HG03108 (cell line): ENCODE measurements around the gene RPL28.

Experiments
- ATAC-seq: cut with Tn5 transposase; IDR thresholded peaks from one replicate; pipeline ENCODE4 v1.9.1; 2021; ENCODE audit warnings: moderate library complexity; ENCODE audit not compliant: unreplicated experiment

RPL28 gene

DNA sequence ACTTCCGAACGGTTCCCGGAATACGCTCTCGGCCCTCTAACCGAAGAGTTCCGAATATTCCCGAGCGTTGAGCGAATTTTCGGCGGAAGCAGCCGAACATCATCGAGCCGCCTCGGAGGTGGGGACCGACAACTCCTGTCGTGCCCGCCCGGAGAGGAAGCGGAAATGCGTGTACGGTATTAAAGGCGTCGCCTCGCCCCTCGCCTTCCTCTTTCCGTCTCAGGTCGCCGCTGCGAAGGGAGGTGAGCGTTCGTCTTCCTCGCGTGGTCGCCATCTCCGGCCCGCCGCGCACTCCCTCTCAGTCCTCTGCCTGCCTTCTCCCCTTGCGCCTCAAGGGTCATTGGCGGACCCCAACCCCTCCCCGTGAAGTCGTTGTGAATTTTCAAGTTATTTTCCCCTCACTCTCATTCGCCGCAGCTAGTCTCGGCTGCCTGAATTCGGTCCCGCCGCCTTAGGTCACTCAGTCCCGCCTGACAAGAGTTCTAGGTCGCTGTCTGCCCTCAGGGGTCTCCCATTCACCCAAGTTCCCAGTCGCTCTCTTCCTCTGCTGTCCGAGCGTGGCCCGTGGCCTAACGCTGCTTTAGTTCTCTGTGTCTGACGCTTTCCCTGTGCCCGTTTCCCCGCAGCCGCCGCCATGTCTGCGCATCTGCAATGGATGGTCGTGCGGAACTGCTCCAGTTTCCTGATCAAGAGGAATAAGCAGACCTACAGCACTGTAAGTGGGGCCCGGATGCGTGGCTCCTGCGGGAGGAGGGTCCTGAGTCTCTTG lies at the start of gene RPL28:
TSS of gene RPL28 (plus strand) at position 209 of the 769 bp plus-strand sequence. CDS start at position 635, 426 bp downstream.
- peak; percentile 53 for ATAC-seq

DNA sequence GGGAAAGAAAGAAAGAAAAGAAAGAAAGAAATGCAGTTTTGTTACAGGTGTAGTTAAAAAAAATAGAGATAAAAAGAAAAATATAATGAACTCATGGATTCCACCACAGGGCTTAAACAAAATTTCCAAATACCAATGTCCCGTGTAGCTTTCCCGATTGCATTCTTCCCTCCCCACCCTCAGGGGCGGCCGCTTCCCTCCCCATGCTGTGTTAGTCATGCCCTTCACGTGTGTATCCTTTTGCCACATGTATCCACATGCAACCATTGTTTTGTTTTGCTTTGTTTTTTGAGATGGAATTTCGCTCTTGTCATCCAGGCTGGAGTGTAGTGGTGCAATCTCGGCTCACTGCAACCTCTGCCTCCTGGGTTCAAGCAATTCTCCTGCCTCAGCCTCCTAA lies 49.6 kb upstream of the RPL28 start:
- no peak for ATAC-seq

DNA sequence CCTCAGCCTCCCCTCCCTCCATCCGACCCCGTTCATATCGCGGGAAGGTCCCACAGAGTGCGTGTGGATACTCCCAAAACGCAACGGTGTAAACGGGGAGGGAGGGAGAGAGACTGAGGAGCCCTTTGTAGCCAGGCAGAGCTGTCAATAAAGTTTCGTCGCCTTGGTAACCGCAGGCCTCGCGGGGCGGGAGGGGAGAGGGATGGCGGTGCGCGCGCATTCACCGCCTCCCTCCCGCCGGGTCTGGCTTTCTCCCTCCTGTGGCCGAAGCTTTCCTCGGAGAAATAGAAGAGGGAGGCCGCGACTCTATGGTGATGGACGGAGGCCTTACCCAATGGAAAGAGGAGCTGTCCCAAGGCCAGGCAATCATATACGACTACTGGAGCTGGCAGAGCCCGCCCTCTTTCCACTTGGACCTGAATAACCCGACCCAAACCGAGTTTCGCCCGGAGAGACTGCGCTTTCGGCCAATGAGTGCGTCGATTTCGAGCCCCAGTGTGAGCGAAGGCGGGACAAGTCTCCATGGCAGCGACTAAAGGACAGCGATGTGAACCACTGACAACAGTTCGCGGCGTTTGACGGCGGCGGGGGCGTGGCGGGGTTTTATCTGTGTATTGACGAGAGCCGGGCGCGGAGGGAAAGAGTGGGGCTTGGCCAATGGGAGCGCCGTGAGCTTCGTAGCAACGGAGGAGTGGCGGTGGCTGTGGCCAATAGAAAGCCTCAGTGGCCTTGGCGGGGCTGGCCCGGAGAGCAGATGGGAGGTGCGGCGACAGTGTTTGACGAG lies 46.4 kb upstream of the RPL28 start, which contains the start of gene KMT5C:
TSS of gene KMT5C (plus strand) at position 772 of the 784 bp plus-strand sequence. CDS start 2,061 bp downstream, outside the sequence.
- peak; percentile 73 for ATAC-seq

DNA sequence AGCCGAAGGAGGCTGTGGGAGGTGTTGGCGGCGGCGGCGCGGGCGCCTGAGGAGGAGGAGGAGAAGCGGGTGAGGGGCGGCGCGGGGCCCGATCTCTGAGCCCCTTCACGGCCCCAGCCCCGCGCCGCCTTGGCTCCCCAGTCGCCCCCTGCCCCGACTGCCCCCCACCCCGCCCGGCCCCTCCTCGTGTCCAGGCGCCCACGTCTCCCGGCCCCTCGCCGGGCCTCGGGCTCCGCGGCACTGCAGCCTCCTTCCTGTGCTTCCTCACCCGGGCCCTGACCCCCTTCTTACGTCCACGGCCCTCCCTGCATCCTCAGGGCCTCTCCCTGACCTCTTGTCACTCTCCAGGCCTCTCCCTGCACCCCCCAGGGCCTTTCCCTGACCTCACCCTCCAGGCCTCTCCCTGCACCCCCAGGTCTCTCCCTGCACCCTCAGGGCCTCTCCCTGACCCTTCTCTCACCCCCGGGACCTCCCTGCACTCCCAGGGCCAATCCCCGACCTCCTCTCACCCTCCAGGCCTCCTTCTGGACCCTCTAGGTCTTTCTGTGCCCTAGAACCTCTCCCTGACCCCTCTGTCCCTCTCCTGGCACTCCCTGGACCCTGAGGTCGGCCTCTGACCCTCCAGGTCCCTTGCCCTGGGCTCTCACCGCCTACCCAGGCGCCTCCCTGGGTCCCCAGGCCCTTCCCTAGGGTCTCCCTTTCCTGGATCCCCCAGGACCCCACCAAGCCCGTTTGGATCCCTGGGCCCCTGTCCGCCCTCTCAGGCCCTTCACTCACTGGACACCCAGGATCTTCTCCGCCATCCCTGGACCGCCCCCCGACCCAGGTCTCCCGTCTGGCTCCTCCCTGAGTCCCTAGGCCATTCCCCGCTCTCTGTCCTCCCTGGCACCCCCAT lies 45.6 kb upstream of the RPL28 start:
- ATAC-seq: no peak

DNA sequence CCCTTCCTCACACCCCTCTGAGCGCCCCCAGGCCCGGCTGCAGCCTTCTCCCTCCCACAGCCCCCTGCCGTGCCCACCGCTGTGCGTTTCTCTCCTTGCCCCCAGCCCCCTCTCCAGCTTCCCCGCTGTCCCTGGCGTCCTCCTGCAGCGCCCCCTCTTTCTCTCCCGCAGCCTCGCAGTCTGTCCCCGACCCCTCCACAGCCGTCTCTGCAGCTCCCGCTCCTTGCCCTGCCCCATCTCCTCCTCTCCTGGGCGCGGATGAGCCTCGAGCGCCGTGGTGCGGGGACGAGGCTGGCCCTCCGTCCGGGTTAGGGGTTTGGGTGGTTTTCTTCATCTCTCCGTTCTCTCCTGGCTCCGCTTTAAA lies 45.0 kb upstream of the RPL28 start:
- ATAC-seq: no peak

DNA sequence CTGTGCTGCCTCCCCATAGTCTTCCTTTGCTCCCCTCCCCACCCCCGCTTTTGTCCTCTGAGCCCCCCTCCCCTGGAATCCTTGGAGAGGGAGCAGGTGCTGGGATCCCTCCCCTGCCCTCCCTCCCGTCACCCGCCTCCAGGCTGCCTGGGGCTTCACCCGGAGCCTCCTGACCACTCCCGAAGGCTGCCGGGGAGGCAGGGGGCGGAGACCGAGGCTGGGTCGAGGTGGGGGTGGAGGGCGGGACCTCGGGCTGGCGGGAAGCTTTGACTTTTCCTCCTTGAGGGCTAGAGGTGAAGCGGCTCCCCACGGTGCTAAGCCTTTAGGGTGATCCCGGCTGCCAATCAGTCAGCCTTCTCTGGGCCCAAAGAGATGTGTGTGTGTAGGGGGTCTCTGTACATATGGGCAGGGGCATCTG lies 44.6 kb upstream of the RPL28 start:
- ATAC-seq: no peak

DNA sequence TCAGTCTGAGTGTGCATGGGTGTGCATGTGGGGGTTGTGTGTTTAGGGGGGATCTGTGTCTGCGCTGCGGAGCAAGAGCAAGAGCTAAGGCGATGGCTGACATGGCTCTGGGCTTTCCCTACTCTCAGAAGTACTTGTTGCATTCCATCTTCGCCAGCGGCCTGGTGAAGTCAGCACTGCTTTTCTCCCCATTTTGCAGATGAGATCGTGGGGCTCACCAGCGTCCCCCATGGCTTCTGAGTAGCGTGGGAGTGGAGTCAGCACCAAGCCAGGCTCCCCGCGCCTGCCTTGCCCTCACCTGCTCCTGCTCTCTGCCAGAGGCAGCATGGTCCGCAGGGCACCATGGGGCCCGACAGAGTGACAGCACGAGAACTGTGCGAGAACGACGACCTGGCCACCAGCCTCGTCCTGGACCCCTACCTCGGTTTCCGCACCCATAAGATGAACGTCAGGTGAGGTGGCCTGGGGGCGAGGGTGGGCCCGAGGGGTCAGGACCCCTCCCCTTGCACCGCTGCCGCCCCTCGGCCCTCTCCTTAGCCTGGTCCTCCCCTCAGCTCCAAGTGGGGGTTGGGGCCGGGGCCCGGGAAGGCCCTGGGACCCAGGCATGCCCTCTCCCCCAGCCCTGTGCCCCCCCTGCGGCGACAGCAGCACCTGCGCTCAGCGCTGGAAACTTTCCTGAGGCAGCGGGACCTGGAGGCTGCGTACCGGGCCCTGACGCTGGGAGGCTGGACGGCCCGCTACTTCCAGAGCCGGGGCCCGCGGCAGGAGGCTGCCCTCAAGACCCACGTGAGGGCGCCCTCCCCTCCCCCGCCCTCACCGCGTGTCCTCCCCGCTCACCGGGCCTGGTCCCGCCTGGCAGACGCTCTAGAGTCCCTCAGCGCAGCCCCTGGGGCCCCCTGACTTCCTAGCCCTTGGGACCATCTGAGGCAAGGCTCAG lies 43.9 kb upstream of the RPL28 start:
- no peak for ATAC-seq

DNA sequence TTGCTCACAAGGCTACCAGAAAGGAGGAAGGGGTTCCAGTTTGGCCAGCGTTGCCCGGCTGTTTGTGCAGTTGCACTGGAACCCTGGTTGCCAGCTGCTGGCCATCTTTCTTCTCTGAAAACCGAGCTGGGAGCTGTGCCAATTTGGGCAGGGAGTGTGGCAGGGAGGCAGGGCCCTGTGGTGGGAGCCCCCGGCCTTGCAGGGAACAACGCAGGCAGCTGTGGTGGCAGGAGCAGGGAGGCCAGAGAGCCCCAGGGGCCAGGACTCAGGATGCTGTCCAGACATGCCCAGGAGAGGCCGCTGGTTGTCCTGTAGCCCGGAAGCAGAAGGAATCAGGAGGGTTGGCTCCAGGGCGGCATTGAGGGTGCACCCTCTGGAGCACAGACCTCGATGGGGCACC lies 41.3 kb upstream of the RPL28 start:
- ATAC-seq: no peak

DNA sequence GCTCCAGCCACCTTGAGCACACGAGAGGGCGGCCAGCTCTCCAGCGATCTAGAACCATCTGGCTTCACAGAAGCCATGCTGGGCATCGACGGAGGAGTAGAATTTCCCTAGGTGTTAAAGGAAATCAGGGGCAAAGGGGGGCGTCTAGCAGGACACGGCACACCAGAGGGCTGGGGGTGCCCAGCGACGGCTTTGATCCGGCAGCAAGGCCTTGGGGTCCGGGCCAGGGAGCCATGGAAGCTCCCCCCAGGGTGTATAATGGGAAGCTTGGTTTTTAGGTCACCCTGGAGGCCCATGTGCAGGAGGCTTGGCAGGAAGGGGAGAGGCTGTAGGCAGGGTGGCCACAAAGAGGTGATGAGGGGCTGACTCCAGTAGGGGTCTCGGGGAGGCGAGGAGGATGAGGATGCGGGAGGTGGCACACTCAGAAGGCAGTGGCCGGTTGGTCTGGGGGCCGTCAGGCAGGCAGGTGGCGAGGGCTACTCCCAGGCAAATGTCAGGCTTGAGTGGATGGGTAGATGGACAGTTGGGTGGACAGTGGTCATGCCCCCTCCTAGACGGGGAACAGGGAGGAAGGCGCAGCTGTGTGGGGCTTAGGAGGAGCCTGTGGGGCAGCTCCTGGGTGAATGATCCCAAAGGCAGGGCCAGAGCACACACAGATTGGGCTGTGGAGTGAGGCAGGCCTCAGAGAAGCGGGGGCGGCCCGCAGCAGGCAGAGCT lies 40.5 kb upstream of the RPL28 start:
- ATAC-seq: no peak

DNA sequence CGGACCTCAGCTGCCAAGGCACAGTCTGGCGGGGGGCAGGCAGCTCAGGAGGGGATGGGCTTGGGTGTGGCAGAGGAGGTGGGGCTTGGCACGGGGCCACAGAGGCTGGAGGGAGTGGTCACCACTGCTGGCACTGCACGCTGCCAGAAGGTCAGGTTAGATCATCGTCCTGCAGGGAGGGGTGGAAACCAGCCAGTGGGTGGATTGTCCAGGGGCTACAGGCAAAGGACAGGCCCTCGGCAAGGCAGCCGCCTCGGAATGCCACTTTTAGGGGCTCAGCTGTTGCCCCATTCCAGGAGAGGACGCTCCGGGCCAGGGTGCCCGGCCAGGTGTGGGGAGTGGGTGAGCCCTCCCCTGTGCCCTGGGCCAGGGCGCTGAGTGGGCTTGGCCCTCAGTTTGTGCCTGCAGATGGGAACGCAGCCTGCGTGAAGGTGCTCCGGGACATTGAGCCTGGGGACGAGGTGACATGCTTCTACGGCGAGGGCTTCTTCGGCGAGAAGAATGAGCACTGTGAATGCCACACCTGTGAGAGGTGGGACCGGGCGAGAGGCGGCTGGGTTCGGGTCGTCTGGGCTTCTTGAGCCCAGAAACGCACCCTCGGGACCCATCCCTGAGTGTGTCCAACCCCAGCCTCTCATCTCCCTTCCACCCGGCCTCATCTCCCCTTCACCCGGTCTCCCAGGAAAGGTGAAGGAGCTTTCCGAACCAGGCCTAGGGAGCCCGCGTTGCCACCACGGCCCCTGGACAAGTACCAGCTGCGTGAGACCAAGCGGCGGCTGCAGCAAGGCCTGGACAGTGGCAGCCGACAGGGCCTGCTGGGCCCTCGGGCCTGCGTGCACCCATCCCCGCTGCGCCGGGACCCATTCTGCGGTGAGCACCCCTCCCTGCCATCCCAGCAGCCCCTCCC lies 39.7 kb upstream of the RPL28 start:
- ATAC-seq: no peak

DNA sequence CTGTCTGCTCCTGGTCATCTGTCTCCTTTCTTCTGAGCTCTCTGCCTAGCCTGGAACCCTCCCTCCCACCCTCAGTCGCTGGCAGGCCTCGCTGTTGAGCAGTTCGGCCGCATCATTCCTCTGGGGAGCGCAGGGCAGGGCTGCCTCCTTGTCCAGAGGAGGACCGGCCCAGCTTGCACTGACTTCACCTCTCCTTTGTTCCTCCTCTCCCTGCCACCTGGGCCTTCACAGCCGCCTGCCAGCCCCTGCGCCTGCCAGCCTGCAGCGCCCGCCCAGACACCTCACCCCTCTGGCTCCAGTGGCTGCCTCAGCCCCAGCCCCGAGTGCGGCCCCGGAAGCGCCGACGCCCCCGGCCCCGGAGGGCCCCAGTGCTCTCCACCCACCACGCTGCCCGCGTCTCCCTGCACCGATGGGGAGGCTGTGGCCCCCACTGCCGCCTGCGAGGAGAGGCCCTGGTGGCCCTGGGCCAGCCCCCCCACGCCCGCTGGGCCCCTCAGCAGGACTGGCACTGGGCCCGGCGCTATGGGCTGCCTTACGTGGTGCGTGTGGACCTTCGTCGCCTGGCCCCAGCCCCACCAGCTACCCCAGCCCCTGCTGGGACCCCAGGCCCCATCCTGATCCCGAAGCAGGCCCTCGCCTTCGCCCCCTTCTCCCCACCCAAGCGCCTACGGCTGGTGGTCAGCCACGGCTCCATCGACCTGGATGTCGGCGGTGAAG lies 38.8 kb upstream of the RPL28 start:
- ATAC-seq: no peak

DNA sequence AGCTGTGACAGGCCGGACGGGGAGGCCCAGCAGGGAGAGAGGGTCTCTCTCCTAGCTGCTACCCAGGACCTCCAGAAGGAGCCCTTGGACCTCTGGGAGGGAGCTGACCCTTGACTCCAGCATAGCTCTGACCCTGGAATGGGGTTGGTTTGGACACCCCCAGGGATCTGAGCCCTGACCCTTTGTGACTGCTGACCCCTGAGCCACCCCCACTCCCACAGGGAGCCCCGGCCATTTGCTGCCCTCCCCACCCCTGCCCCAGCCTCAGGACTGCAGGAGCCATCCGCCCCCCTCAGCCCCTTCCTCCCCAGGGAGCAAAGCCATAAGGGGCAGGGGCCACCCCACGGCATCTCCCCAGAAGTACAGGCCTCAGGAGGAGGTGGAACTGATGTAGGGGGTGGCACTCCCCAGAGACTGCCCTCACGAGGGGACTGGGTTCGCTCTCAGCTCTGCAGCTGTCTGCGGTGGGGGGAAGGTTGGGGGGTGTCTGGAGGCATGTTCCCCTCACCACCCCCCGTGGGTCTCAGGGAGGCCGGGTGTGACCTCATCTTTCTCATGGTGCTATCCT lies 38.2 kb upstream of the RPL28 start:
- ATAC-seq: no peak

DNA sequence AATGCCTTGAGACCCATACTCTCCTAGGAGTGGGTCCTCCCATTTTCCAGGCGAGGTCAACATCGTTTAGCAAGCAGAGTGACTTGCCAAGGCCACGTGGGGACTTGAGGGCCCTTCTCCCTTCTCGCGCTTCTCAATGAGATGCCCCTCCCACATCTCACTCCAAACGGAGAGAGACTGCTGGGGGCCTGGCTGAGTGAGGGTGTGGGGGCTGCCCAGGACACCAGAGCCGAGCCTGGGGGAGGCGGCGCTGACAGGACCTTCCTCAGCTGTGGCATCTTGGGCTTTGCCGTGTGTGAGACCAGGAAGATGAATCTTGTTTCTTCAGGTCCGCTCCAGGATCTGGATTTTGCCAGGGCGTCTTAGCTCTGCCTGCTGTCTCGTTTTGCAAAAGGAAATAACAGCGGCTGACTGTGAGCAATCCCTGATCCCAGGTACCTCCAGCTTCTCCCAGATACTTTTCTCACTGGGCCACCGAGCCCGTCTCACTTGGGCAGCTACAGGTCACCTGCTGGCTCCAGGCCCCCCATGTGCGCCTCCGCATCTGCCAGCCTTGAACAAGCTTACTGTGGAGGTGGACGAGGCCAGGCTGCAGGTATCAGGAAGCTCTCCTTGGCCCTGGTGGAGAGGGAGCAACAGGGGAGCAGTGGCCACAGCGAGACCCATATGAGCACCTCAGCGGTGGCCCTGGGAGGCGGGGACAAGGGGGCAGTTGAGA lies 37.3 kb upstream of the RPL28 start:
- no peak for ATAC-seq

DNA sequence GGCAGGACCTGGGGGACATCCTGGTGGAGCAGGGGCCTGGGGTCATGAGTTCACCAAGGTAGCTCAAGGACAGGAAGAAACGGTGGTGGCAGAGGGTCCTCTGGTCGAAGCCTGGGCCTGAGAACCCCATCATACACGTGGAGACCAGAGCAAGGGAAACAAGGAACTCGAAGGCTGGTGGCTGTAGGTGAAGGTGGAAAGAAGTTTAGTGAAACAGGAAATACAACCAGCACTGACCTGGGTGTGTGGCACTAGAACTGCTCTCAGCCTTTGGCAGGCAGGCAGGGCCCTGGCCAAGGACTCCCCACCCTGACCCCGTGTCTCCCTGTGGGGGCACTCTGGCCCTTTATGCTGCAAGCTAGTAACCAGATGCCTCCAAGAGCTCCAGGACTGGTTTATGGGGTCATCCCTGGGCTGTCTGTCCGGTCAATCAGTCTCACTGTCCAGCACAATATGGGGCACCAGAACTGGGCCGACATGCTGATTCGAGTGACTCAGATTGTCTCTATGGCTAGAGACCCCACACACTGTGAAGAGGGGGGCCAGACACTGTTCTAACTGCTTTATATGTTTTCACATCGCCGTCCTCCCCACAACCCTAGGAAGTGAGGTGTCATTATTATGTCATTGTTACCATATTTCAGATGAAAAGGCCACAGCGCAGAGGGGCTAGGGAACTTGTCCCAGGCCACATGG lies 35.0 kb upstream of the RPL28 start:
- no peak for ATAC-seq

DNA sequence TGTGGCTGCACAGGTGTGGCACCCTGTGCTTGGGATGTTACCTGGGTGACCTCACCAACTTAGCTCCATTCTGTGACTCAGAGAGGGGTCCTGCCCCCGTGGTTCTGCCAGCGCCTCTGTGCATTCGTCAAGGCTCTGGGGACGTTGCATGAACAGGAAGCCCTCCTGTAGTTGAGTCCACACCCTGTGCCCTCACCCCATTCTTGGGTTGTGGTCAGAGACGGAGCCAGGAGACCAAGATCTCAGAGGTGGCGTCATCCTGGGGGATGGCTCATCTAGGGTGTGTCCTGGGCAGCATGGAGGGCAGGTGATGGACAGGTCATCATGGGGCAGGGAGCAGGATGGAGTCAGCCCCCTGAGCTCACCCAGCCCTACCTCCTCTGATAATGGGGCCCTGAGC lies 33.7 kb upstream of the RPL28 start:
- no peak for ATAC-seq

DNA sequence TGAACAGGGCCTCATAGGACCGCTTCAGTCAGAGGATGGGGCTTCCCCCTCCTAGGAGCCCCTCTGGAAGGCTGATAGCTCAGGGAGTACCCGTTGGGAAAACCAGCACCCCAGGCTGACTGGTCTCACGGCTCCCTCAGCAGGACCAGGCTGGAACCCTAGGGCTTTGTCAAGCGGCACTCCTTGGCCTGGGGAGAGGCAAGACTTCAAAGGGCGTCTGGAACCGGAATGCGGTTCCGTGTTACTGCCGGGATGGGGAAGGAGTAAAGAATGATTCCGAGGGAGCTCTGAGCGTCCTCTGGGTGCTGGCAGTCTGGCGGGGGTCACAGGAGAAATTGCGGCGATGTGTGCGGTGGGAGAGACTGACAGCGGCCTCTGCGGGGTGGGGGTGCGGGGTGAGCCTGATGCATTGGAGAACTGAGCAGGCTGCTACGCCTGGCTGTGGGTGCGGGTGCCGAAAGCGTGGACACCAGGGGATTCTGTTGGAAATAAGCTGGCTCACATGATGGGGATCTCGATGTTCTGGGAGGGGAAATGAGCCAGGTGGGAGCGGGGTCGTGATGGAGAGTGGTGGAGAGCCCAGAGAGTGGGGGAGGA lies 33.1 kb upstream of the RPL28 start:
- ATAC-seq: no peak
